Activated CD4-positive, alpha-beta T cell treated with anti-CD3 and anti-CD28 coated beads, Interleukin-2, amount 10 ng/mL, durations not matched to agents 24 days and 14 days (primary cell): ENCODE results near the gene PCDHA3. TPM values are rescaled to one million over a fixed set of nuclear protein-coding genes. Genes with fewer than 3 reads are reported as not detected.
A peak's percentile ranks its signal among the peaks of the same experiment; 100 is the strongest.
"Not testable (repeated sequence)": the region's sequence is repeated elsewhere in the genome, so short reads cannot be mapped to it uniquely, and the experiment has no call there.

Experiments
- DNase-seq: peaks from one replicate; pipeline ENCODE4 v3.0.0; 2022
- H3K27ac Mint-ChIP-seq: one replicate; pipeline ENCODE4 v1.8.0; 2022; ENCODE audit warnings: mild to moderate bottlenecking, mixed read lengths
- H3K27me3 Mint-ChIP-seq: one replicate; pipeline ENCODE4 v1.8.0; 2022; ENCODE audit warnings: mixed read lengths
- H3K36me3 Mint-ChIP-seq: one replicate; pipeline ENCODE4 v1.8.0; 2022; ENCODE audit warnings: low read depth, mild to moderate bottlenecking, mixed read lengths
- H3K4me1 Mint-ChIP-seq: one replicate; pipeline ENCODE4 v1.8.0; 2021; ENCODE audit warnings: mixed read lengths
- H3K4me3 Mint-ChIP-seq: one replicate; pipeline ENCODE4 v1.8.0; 2022; ENCODE audit warnings: mild to moderate bottlenecking, moderate library complexity, mixed read lengths
- H3K9me3 Mint-ChIP-seq: one replicate; pipeline ENCODE4 v1.8.0; 2021; ENCODE audit warnings: mixed read lengths
- intact Hi-C: fragments of 100-400 bp; cut with micrococcal nuclease; formaldehyde crosslinking; loops from one replicate; pipeline ENCODE4 v1.15.1; 2023
- total RNA-seq: library from RNA; stranded (reverse); gene quantifications from 2 replicates; pipeline ENCODE4 v1.2.3, GENCODE V29; 2022

Gene PCDHA3
- total RNA-seq, 1 donor from 2014 or later: not detected

- H3K4me3 Mint-ChIP-seq, H3K4me1 Mint-ChIP-seq, intact Hi-C loops, DNase-seq, H3K27me3 Mint-ChIP-seq, H3K27ac Mint-ChIP-seq, H3K36me3 Mint-ChIP-seq: not testable (repeated sequence)
- peaks cover 23% of the 10 kb centered on the region for H3K9me3 Mint-ChIP-seq
Measured at GRCh38 chr5:140829511-140830501, 28.9 kb downstream of the PCDHA3 start.

- peak within 1 kb of the TSS; percentile 41 for H3K27ac Mint-ChIP-seq
- H3K36me3 Mint-ChIP-seq: no peaks in the 10 kb centered on the region
- H3K4me3 Mint-ChIP-seq: no peak within 1 kb of the TSS
- H3K4me1 Mint-ChIP-seq: no peaks in the 10 kb centered on the region
- H3K27me3 Mint-ChIP-seq: no peaks in the 10 kb centered on the region
- no peak for DNase-seq
- intact Hi-C loops: no loop called here
- H3K9me3 Mint-ChIP-seq: peaks cover 12% of the 10 kb centered on the region
Measured at GRCh38 chr5:140833993-140834392, 33.1 kb downstream of the PCDHA3 start, which contains the start of gene PCDHA7. Gene PCDHA7 (plus strand): TSS chr5:140834269. CDS start chr5:140834384, 115 bp downstream.

- H3K36me3 Mint-ChIP-seq, H3K4me3 Mint-ChIP-seq, DNase-seq, H3K4me1 Mint-ChIP-seq, intact Hi-C loops, H3K27me3 Mint-ChIP-seq: not testable (repeated sequence)
- Mint-ChIP-seq H3K9me3 (peaks cover 13% of the 10 kb centered on the region), H3K27ac (peak overlapping the region; percentile 41)
Measured at GRCh38 chr5:140834439-140835008, 33.7 kb downstream of the PCDHA3 start.

- DNase-seq: no peak
- no peak overlapping the region for H3K4me3 Mint-ChIP-seq
- no peaks in the 10 kb centered on the region for H3K27me3 Mint-ChIP-seq
- no peaks in the 10 kb centered on the region for H3K4me1 Mint-ChIP-seq
- intact Hi-C loops: no loop called here
- H3K9me3 Mint-ChIP-seq: peaks cover 21% of the 10 kb centered on the region
- H3K36me3 Mint-ChIP-seq: no peaks in the 10 kb centered on the region
- no peak overlapping the region for H3K27ac Mint-ChIP-seq
Measured at GRCh38 chr5:140835622-140836510, 35.0 kb downstream of the PCDHA3 start.

- Mint-ChIP-seq H3K4me1 (no peaks in the 10 kb centered on the region), H3K36me3 (no peaks in the 10 kb centered on the region), H3K9me3 (peaks cover 16% of the 10 kb centered on the region), H3K27me3 (no peaks in the 10 kb centered on the region), H3K4me3 (no peak within 1 kb of the TSS), H3K27ac (no peak within 1 kb of the TSS)
- intact Hi-C loops: no loop called here
- peak; percentile 61 for DNase-seq
Measured at GRCh38 chr5:140840978-140841962, 40.4 kb downstream of the PCDHA3 start, which contains the start of gene PCDHA8. Gene PCDHA8 (plus strand): TSS chr5:140841187. CDS start chr5:140841322, 135 bp downstream.

GRCh38 chr5:140842798-140843733, 42.2 kb downstream of the PCDHA3 start:
- no peak for DNase-seq

GRCh38 chr5:140848139-140849102, 47.6 kb downstream of the PCDHA3 start, which contains the start of gene PCDHA9:
Gene PCDHA9 (plus strand): TSS chr5:140848382. CDS start chr5:140848496, 114 bp downstream.
- intact Hi-C loops, H3K27ac Mint-ChIP-seq, H3K4me3 Mint-ChIP-seq: not testable (repeated sequence)

More at GRCh38 chr5:140842798-140843733, 42.2 kb downstream of the PCDHA3 start:
- no peaks in the 10 kb centered on the region for H3K36me3 Mint-ChIP-seq
- no peak overlapping the region for H3K27ac Mint-ChIP-seq
- peaks cover 27% of the 10 kb centered on the region for H3K9me3 Mint-ChIP-seq
- no peaks in the 10 kb centered on the region for H3K27me3 Mint-ChIP-seq
- intact Hi-C loops: no loop called here
- no peaks in the 10 kb centered on the region for H3K4me1 Mint-ChIP-seq
- H3K4me3 Mint-ChIP-seq: no peak overlapping the region

GRCh38 chr5:140849831-140850634, 49.2 kb downstream of the PCDHA3 start:
- intact Hi-C loops, H3K36me3 Mint-ChIP-seq: not testable (repeated sequence)

More at GRCh38 chr5:140848139-140849102, 47.6 kb downstream of the PCDHA3 start, which contains the start of gene PCDHA9:
- not testable (repeated sequence) for H3K27me3 Mint-ChIP-seq, DNase-seq, H3K4me1 Mint-ChIP-seq, H3K36me3 Mint-ChIP-seq
- peaks cover 15% of the 10 kb centered on the region for H3K9me3 Mint-ChIP-seq

More at GRCh38 chr5:140849831-140850634, 49.2 kb downstream of the PCDHA3 start:
- H3K27ac Mint-ChIP-seq, H3K27me3 Mint-ChIP-seq, H3K4me3 Mint-ChIP-seq, H3K4me1 Mint-ChIP-seq, DNase-seq: not testable (repeated sequence)
- H3K9me3 Mint-ChIP-seq: peaks cover 18% of the 10 kb centered on the region
